Urinary bladder (tissue), 4 donors: Measurements from ENCODE around the gene SCEL. TPM values are rescaled to one million over a fixed set of nuclear protein-coding genes. Genes with fewer than 3 reads are reported as not detected.
"Not testable (repeated sequence)": the region's sequence is repeated elsewhere in the genome, so short reads cannot be mapped to it uniquely, and the experiment has no call there.

Experiments
- DNase-seq: peaks from one replicate; pipeline ENCODE4 v3.0.0-alpha.2; 2015; ENCODE audit errors: extremely low spot score
- H3K27ac ChIP-seq: one replicate; pipeline ENCODE4 v1.5.1; 2013; ENCODE audit warnings: low read depth, mild to moderate bottlenecking, moderate library complexity
- H3K36me3 ChIP-seq: one replicate; pipeline ENCODE4 v1.6.1; 2013; ENCODE audit warnings: mild to moderate bottlenecking, moderate library complexity; ENCODE audit not compliant: insufficient read depth
- H3K4me1 ChIP-seq: one replicate; pipeline ENCODE4 v1.6.1; 2013; ENCODE audit warnings: mild to moderate bottlenecking, moderate library complexity; ENCODE audit not compliant: insufficient read depth
- H3K4me3 ChIP-seq: one replicate; pipeline ENCODE4 v1.5.1; 2013; ENCODE audit warnings: low read depth, low read length
- WGBS: extraction: QIAGEN DNeasy Blood & Tissue Kit; methylation state at CpG from one replicate; pipeline ENCODE4 v1.1.7; 2013; 5-methylcytosine and 5-hydroxymethylcytosine counted together
- polyA plus RNA-seq: library from polyadenylated mRNA; stranded (reverse); fragments of 200-250 nt; gene quantifications from one replicate; pipeline ENCODE4 v1.2.3, GENCODE V29; 2013
- total RNA-seq: library from RNA; depleted of rRNA; stranded (reverse); fragments of >200 nt; gene quantifications from one replicate; pipeline ENCODE4 v1.2.3, GENCODE V29; 2014
- donor health status: healthy with polysubstance abuse.
- donor health status: healthy.

The SCEL gene
- total and polyA plus RNA-seq, 2 donors = 0.69 TPM; not detected in 1

- 71% methylated on average over 2 of the region's 2 CpGs for WGBS
- Histone ChIP-seq H3K36me3 (no peaks in the 10 kb centered on the region), H3K27ac (no peak overlapping the region), H3K4me1 (no peaks in the 10 kb centered on the region), H3K4me3 (no peak overlapping the region)
- no peak for DNase-seq
Measured at GRCh38 chr13:77600701-77601100, 65.2 kb downstream of the SCEL start.

DNA sequence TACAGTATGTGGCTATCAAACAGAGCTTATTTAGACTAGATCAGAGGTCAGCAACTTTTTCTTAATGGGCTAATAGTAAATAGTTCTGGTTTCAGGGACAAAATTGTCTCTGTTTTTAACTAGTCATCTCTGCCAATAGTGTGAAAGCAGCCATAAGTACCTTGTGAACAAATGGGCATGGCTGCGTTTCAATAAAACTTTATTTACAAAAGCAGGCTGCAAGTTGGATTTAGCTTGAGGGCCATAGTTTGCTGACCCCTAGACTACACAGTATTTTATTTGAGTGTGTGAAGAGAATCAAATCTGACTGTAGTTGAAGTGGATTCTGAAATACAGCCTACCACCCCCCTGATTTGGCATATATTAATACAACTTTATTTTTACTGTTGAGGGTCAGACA is 75.6 kb downstream of the SCEL start:
- no peak for DNase-seq
- WGBS = 95% methylated on average over 1 of the region's 1 CpG

DNA sequence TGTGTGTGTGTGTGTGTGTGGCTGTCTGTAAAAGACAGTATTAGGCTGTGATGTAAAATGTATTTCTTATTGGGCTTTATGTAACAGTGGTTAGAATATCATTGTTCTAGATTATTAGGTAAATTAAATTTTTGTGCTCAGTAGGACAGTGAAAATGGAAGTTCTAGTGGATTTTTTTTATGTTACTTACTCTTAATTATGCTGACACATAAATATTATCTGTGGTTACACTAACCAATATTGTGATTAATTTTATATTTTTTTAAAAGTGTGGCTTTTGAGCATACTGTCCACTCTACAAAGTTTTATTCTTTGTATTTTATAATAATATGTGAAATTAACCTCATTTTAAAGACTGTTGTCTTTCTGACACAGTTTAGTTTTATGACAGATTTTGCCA is 80.5 kb downstream of the SCEL start:
- Histone ChIP-seq H3K4me1 (no peaks in the 10 kb centered on the region), H3K36me3 (no peaks in the 10 kb centered on the region), H3K27ac (no peak overlapping the region), H3K4me3 (no peak overlapping the region)
- no peak for DNase-seq

More for the DNA sequence above, 75.6 kb downstream of the SCEL start:
- Histone ChIP-seq H3K4me1 (no peaks in the 10 kb centered on the region), H3K36me3 (no peaks in the 10 kb centered on the region), H3K27ac (no peak overlapping the region), H3K4me3 (no peak overlapping the region)

DNA sequence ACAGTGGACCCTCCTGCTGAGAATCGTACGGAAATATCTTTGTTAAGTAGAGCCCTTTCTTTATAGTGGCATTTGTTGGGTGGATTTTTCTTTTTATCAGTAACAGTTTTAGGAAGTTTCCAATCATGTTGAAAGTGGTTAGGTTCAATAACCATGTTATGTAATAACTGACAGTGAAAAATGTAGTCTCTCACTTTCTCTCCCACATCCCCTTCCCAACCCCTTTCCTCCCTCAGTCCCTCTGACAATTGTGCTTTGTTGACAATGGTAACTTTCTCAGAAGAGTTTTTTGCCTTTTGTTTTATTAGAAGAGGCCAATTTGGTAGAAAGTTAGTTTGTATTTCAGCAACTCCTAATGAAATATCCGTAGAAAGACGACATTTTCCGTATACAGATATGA is 84.1 kb downstream of the SCEL start:
- Histone ChIP-seq H3K27ac (no peak overlapping the region), H3K4me1 (no peaks in the 10 kb centered on the region), H3K4me3 (no peak overlapping the region), H3K36me3 (no peaks in the 10 kb centered on the region)
- DNase-seq = no peak
- 61% methylated on average over 5 of the region's 5 CpGs for WGBS

GRCh38 chr13:77620138-77620537 is 84.6 kb downstream of the SCEL start:
- WGBS = 55% methylated on average over 1 of the region's 1 CpG
- no peak overlapping the region for H3K27ac ChIP-seq
- no peak overlapping the region for H3K4me3 ChIP-seq
- no peaks in the 10 kb centered on the region for H3K4me1 ChIP-seq
- no peaks in the 10 kb centered on the region for H3K36me3 ChIP-seq
- DNase-seq = no peak

- Histone ChIP-seq H3K27ac (no peak overlapping the region), H3K4me3 (no peak overlapping the region), H3K36me3 (no peaks in the 10 kb centered on the region), H3K4me1 (no peaks in the 10 kb centered on the region)
- 59% methylated on average over 3 of the region's 3 CpGs for WGBS
- no peak for DNase-seq
Measured at GRCh38 chr13:77623806-77624205, 88.3 kb downstream of the SCEL start.

DNA sequence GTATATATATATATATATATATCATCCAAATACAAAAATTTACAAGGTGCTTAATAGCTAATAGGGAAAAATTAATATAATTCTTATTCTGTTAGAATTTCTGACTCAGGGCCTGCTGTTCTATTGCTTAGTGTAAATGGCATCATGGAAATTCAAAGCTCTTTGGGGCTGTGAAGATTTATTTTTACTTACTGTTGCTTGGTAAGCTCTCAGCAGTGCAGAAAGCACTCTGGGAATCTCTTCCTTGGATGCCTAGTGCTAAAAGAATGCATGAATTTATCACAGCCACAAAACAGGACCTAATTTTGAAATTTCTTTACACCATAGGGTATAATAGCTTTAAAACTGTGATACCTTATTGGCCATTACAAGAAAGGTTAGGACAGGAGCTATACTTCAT is 92.7 kb downstream of the SCEL start:
- DNase-seq = no peak
- Histone ChIP-seq H3K4me1 (no peaks in the 10 kb centered on the region), H3K27ac (no peak overlapping the region), H3K4me3 (no peak overlapping the region), H3K36me3 (no peaks in the 10 kb centered on the region)

DNA sequence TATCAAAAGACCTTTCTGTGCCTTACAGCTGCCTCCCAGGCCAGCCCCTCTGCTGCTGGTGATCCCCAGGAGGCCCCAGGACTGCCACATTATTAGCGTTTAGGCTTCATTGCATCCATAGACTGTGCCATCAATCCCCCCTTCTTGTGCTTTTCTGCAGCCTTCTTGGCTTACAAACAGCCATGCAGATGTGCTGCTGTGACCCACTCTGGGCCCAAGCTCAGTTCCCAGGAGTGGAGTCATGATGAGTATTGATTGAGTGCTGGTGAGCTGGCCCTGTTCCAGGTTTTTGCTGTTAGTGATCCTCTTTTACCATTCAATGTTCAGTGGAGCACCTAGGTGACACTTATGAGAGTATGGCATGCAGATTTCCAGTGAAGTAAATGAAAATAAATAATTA is 102.1 kb downstream of the SCEL start:
- no peak for DNase-seq
- Histone ChIP-seq H3K4me3 (no peak overlapping the region), H3K4me1 (no peaks in the 10 kb centered on the region), H3K27ac (no peak overlapping the region), H3K36me3 (no peaks in the 10 kb centered on the region)
- WGBS = 47% methylated on average over 1 of the region's 1 CpG

DNA sequence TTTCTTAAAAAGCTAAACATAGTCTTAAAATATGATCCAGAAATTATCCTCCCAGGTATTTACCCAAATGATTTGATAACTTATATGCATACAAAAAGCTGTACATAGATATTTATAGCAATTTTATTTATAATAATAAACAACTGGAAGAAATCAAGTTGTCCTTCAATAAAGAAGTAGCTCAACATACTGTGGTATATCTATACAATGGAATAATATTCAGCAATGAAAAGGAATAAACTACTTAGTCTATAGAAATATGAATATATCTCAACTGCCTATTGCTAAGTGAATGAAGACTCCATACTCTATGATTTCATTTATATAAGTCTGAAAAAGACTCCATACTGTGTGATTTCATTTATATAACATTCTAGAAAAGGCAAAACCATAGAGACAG is 114.9 kb downstream of the SCEL start:
- Histone ChIP-seq H3K27ac (no peak overlapping the region), H3K4me1 (no peaks in the 10 kb centered on the region), H3K4me3 (no peak overlapping the region), H3K36me3 (no peaks in the 10 kb centered on the region)
- DNase-seq = no peak

- no peak overlapping the region for H3K27ac ChIP-seq
- H3K4me1 ChIP-seq = no peaks in the 10 kb centered on the region
- no peaks in the 10 kb centered on the region for H3K36me3 ChIP-seq
- no peak for DNase-seq
- WGBS = 94% methylated on average over 2 of the region's 2 CpGs
- no peak overlapping the region for H3K4me3 ChIP-seq
Measured at GRCh38 chr13:77653301-77653700, 117.8 kb downstream of the SCEL start.

DNA sequence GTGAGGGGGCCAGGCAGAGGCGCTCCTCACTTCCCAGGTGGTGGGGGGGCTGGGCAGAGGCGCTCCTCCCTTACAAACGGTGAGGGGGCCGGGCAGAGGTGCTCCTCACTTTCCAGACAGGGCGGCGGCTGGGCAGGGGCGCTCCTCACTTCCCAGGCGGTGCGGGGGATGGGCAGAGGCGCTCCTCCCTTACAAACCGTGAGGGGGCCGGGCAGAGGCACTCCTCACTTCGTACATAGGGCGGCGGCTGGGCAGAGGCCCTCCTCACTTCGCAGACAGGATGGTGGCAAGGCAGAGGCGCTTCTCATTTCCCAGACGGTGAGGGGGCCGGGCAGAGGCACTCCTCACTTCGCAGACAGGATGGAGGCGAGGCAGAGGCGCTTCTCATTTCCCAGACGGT is 124.5 kb downstream of the SCEL start:
- 89% methylated on average over 23 of the region's 23 CpGs for WGBS
- not testable (repeated sequence) for H3K4me3 ChIP-seq, DNase-seq, H3K4me1 ChIP-seq, H3K27ac ChIP-seq, H3K36me3 ChIP-seq

GRCh38 chr13:77660841-77661250 is 125.3 kb downstream of the SCEL start:
- no peaks in the 10 kb centered on the region for H3K4me1 ChIP-seq
- no peak for DNase-seq
- WGBS = 86% methylated on average over 15 of the region's 15 CpGs

GRCh38 chr13:77662301-77662700 is 126.8 kb downstream of the SCEL start:
- H3K27ac ChIP-seq, H3K4me3 ChIP-seq, H3K4me1 ChIP-seq, H3K36me3 ChIP-seq, DNase-seq: not testable (repeated sequence)
- 94% methylated on average over 16 of the region's 16 CpGs for WGBS

More at GRCh38 chr13:77660841-77661250, 125.3 kb downstream of the SCEL start:
- no peaks in the 10 kb centered on the region for H3K36me3 ChIP-seq
- H3K4me3 ChIP-seq = no peak overlapping the region
- H3K27ac ChIP-seq = no peak overlapping the region

DNA sequence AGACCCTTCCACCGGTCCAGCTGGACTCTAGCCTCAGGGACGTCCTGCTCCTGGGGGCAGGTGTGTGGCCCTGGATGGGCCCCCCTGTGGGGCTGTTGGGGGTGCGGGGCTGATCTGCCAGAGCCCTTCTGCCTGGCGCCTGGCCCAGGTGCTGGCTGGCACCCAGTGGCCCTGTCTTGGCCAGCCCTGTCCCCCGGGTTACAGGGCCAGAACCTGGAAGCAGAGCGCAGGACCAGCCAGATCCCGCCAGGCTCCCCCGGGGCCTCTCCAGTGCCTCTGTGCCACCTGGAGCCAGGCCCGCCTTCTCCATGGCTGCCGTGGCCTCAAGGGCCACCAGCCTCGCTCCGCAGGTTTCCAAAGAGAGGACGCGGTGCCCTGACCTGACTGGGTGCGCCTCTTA is 127.3 kb downstream of the SCEL start:
- not testable (repeated sequence) for H3K4me3 ChIP-seq, H3K27ac ChIP-seq, DNase-seq, H3K4me1 ChIP-seq, H3K36me3 ChIP-seq
- 90% methylated on average over 15 of the region's 15 CpGs for WGBS

GRCh38 chr13:77674852-77675251 is 139.3 kb downstream of the SCEL start:
- no peak overlapping the region for H3K4me3 ChIP-seq
- DNase-seq = no peak
- no peak overlapping the region for H3K27ac ChIP-seq

More at GRCh38 chr13:77674852-77675251, 139.3 kb downstream of the SCEL start:
- Histone ChIP-seq H3K4me1 (no peaks in the 10 kb centered on the region), H3K36me3 (no peaks in the 10 kb centered on the region)
